ENCODE data around the gene TCF4.

Gene TCF4

GRCh38 chr18:55290898-55291297 is 297.1 kb downstream of the TCF4 start:
- TF ChIP-seq CTCF (IDR thresholded peaks at IDR 0.05; ENCODE audit: low read depth, low read length, missing control alignments): no peak
- no peak overlapping the region for H3K4me3 ChIP-seq (replicated peaks; ENCODE audit: low read depth, low read length)
- no peak for DNase-seq (ENCODE audit: extremely low read depth, low read depth)

GRCh38 chr18:55289775-55290174 is 298.2 kb downstream of the TCF4 start:
- no peak for DNase-seq (ENCODE audit: extremely low read depth, low read depth)
- TF ChIP-seq CTCF (IDR thresholded peaks at IDR 0.05; ENCODE audit: low read depth, low read length, missing control alignments): no peak
- H3K4me3 ChIP-seq (replicated peaks; ENCODE audit: low read depth, low read length): no peak overlapping the region

- no peak for TF ChIP-seq CTCF (IDR thresholded peaks at IDR 0.05; ENCODE audit: low read depth, low read length, missing control alignments)
- no peak overlapping the region for H3K4me3 ChIP-seq (replicated peaks; ENCODE audit: low read depth, low read length)
- no peak for DNase-seq (ENCODE audit: extremely low read depth, low read depth)
Observed at GRCh38 chr18:55289048-55289447, 298.9 kb downstream of the TCF4 start.

- H3K4me3 ChIP-seq (replicated peaks; ENCODE audit: low read depth, low read length): no peak overlapping the region
- no peak for DNase-seq (ENCODE audit: extremely low read depth, low read depth)
- no peak for TF ChIP-seq CTCF (IDR thresholded peaks at IDR 0.05; ENCODE audit: low read depth, low read length, missing control alignments)
Observed at GRCh38 chr18:55287935-55288868, 299.8 kb downstream of the TCF4 start.

- TF ChIP-seq CTCF (IDR thresholded peaks at IDR 0.05; ENCODE audit: low read depth, low read length, missing control alignments): no peak
- DNase-seq (ENCODE audit: extremely low read depth, low read depth): no peak
- no peak overlapping the region for H3K4me3 ChIP-seq (replicated peaks; ENCODE audit: low read depth, low read length)
Observed at GRCh38 chr18:55287149-55287806, 300.7 kb downstream of the TCF4 start.

- no peak for DNase-seq (ENCODE audit: extremely low read depth, low read depth)
Observed at GRCh38 chr18:55286257-55286825, 301.7 kb downstream of the TCF4 start.

More at GRCh38 chr18:55286257-55286825, 301.7 kb downstream of the TCF4 start:
- no peak for TF ChIP-seq CTCF (IDR thresholded peaks at IDR 0.05; ENCODE audit: low read depth, low read length, missing control alignments)
- no peak overlapping the region for H3K4me3 ChIP-seq (replicated peaks; ENCODE audit: low read depth, low read length)
